Measurements from ENCODE around the gene ZNF735. TPM values are rescaled to one million over a fixed set of nuclear protein-coding genes. Genes with fewer than 3 reads are reported as not detected.
"Not testable (repeated sequence)": the region's sequence is repeated elsewhere in the genome, so short reads cannot be mapped to it uniquely, and the experiment has no call there.

The ZNF735 gene
- total RNA-seq = not detected in 2 replicates

DNA sequence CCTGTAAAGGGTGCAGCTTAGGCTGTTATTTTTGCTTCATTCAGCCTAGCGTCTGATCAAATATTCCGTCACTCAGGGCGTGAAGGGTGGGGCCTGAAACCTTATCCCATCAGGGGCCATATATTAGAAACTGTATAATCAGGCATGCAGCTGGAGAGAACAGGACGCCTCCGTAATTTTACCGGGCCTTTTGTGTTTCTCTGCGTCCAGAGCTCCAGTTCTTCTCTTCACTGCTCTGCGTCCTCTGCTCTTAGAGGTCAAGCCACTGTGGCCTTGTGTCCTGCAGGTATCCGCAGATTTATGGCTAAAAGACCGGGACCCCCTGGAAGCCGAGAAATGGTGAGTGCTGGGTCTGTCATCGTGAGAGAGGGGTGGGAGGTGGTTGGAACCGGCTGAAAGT, at the start of gene ZNF735:
TSS of gene ZNF735 (plus strand) at position 301 of the 400 bp plus-strand sequence. CDS start at position 301, 0 bp downstream.
- Mint-ChIP-seq H3K27ac (no peak within 1 kb of the TSS), H3K36me3 (ENCODE audit: low read depth) (no peaks in the 10 kb centered on the region), H3K9me3 (peaks cover 22% of the 10 kb centered on the region), H3K4me1 (no peaks in the 10 kb centered on the region), H3K4me3 (no peak within 1 kb of the TSS), H3K27me3 (no peaks in the 10 kb centered on the region)
- ChIA-PET POLR2A (no interaction called here), CTCF (no interaction called here)
- intact Hi-C loops (cut with micrococcal nuclease) = no loop called here
- DNase-seq = no peak
- TF ChIP-seq, protein P1, sequence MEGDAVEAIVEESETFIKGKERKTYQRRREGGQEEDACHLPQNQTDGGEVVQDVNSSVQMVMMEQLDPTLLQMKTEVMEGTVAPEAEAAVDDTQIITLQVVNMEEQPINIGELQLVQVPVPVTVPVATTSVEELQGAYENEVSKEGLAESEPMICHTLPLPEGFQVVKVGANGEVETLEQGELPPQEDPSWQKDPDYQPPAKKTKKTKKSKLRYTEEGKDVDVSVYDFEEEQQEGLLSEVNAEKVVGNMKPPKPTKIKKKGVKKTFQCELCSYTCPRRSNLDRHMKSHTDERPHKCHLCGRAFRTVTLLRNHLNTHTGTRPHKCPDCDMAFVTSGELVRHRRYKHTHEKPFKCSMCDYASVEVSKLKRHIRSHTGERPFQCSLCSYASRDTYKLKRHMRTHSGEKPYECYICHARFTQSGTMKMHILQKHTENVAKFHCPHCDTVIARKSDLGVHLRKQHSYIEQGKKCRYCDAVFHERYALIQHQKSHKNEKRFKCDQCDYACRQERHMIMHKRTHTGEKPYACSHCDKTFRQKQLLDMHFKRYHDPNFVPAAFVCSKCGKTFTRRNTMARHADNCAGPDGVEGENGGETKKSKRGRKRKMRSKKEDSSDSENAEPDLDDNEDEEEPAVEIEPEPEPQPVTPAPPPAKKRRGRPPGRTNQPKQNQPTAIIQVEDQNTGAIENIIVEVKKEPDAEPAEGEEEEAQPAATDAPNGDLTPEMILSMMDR (IDR thresholded peaks at IDR 0.05) = no peak
- ATAC-seq (ENCODE audit: low read depth) = no peak

GRCh38 chr7:64170974-64171373, 36.0 kb upstream of the ZNF735 start:
- H3K9me3 Mint-ChIP-seq = peaks cover 13% of the 10 kb centered on the region
- H3K4me1 Mint-ChIP-seq; H3K27me3 Mint-ChIP-seq; DNase-seq; H3K36me3 Mint-ChIP-seq (ENCODE audit: low read depth); H3K27ac Mint-ChIP-seq; intact Hi-C loops (cut with micrococcal nuclease); H3K4me3 Mint-ChIP-seq; POLR2A ChIA-PET; ATAC-seq (ENCODE audit: low read depth); CTCF ChIA-PET: not testable (repeated sequence)

DNA sequence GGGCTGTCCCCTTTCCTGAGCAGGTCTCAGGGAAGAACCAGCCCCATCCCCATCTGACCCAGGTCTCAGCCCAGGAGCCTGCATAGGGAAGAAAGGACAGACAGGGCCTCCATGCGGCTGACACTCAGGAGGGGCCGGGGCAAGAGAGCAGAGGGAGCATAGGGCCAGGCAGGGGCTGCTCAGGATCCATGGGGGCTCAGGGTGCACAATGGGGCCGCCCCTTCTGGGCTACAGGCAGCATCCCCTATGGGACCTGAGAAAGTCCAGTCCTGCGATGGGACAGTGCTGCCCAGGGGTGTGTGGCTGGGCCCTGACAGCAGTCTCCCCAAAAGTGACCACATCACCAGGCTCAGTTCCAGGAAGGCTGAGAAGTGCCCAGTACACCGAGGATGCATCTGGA, 32.7 kb upstream of the ZNF735 start:
- intact Hi-C loops (cut with micrococcal nuclease) = no loop called here

DNA sequence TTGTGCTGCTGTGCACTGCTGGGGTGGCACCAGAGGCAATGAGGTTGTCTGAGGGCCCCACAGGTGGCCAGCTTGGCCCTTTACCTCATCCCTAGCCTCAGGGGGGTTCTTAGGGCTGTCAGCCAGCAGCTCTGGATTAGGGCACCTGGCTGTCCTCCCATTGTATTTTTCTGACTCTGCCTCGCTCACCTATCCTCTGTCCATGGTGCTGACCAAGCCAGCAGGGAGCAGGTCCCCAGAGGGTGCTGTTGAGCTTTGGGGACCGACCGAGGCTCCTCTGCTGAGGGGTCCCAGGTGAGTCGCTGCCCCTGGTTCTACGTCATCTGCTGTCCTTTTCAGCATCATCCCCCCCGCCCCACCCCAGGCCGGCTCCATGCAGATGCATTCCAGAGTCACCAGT, 32.1 kb upstream of the ZNF735 start:
- Mint-ChIP-seq H3K36me3 (ENCODE audit: low read depth) (no peaks in the 10 kb centered on the region), H3K4me1 (no peaks in the 10 kb centered on the region), H3K27me3 (no peaks in the 10 kb centered on the region), H3K27ac (no peak overlapping the region), H3K4me3 (no peak overlapping the region), H3K9me3 (peaks cover 8% of the 10 kb centered on the region)
- TF ChIP-seq, protein P1 (IDR thresholded peaks at IDR 0.05) = no peak
- ChIA-PET CTCF (no interaction called here), POLR2A (no interaction called here)
- no peak for ATAC-seq (ENCODE audit: low read depth)
- intact Hi-C loops (cut with micrococcal nuclease) = no loop called here
- no peak for DNase-seq

More for the DNA sequence above, 32.7 kb upstream of the ZNF735 start:
- Mint-ChIP-seq H3K36me3 (ENCODE audit: low read depth) (no peaks in the 10 kb centered on the region), H3K4me1 (no peaks in the 10 kb centered on the region), H3K27ac (no peak overlapping the region), H3K4me3 (no peak overlapping the region), H3K27me3 (no peaks in the 10 kb centered on the region), H3K9me3 (peaks cover 9% of the 10 kb centered on the region)
- TF ChIP-seq, protein P1 (IDR thresholded peaks at IDR 0.05) = no peak
- ChIA-PET POLR2A (no interaction called here), CTCF (no interaction called here)
- DNase-seq = no peak
- no peak for ATAC-seq (ENCODE audit: low read depth)

DNA sequence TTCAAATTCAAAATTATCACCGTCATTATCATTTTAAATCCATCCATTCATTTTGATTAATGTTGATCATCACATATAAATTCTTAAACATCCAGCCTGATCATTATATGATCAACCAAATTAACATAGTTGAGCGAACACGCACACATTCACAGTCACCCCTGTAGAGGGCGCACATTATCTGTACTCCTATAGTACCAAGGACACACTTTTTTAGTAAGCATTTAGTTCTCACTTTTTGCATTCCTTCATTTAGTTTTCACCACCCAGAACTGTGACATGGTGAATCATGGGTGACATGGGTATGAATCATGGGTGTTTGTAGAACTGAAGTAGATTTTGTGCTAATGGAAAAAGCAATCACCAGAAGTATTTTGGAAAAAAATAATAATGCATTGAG, 26.0 kb upstream of the ZNF735 start:
- POLR2A ChIA-PET = no interaction called here
- ATAC-seq (ENCODE audit: low read depth) = no peak

More for the DNA sequence above, 26.0 kb upstream of the ZNF735 start:
- H3K27me3 Mint-ChIP-seq = no peaks in the 10 kb centered on the region
- DNase-seq = no peak
- H3K9me3 Mint-ChIP-seq = peaks cover 5% of the 10 kb centered on the region
- no peak overlapping the region for H3K27ac Mint-ChIP-seq
- no peaks in the 10 kb centered on the region for H3K4me1 Mint-ChIP-seq
- TF ChIP-seq, protein P1 (IDR thresholded peaks at IDR 0.05) = no peak
- intact Hi-C loops (cut with micrococcal nuclease) = loop anchor here (1.0 kb wide), 1 partner anchor 444 kb away; no protein-coding TSS in a partner anchor
- no peaks in the 10 kb centered on the region for H3K36me3 Mint-ChIP-seq (ENCODE audit: low read depth)
- H3K4me3 Mint-ChIP-seq = no peak overlapping the region
- CTCF ChIA-PET = no interaction called here
